ENCODE data around the gene TMEM9B. TPM values are rescaled to one million over a fixed set of nuclear protein-coding genes. Genes with fewer than 3 reads are reported as not detected.

Gene TMEM9B
- total and polyA plus RNA-seq, 8 donors = 12.8 to 39.4 (median 19.5) TPM

DNA sequence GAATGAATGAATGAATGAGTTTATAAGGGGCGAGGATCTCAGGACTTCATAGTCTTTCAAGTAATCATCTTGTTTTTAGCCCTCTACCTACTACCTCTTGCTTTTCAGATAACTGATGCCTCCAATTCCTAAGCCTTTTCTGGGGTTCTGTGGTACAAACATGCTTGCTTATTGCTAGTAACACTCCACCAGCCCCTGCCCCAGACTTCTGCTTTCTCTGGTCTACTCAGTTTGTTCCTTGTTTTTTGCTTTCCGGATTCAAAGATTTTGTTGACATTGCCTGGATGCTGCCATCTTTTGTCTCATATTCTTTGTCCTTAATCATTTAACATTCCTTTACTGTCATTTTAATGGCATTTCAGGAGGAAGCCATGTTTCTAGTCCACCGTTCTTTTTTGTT lies 8.9 kb upstream of the TMEM9B start:
- H3K4me1 ChIP-seq = no peaks in the 10 kb centered on the region
- DNase-seq (no peak), FAIRE-seq (no peak), ATAC-seq (no peak)
- H3K27me3 ChIP-seq = no peaks in the 10 kb centered on the region
- H3K27ac ChIP-seq = no peak overlapping the region
- H3K36me3 ChIP-seq = no peaks in the 10 kb centered on the region
- intact Hi-C loops (cut with DNase I) = no loop called here
- H3K4me3 ChIP-seq = no peak overlapping the region
- TF ChIP-seq, protein P1, sequence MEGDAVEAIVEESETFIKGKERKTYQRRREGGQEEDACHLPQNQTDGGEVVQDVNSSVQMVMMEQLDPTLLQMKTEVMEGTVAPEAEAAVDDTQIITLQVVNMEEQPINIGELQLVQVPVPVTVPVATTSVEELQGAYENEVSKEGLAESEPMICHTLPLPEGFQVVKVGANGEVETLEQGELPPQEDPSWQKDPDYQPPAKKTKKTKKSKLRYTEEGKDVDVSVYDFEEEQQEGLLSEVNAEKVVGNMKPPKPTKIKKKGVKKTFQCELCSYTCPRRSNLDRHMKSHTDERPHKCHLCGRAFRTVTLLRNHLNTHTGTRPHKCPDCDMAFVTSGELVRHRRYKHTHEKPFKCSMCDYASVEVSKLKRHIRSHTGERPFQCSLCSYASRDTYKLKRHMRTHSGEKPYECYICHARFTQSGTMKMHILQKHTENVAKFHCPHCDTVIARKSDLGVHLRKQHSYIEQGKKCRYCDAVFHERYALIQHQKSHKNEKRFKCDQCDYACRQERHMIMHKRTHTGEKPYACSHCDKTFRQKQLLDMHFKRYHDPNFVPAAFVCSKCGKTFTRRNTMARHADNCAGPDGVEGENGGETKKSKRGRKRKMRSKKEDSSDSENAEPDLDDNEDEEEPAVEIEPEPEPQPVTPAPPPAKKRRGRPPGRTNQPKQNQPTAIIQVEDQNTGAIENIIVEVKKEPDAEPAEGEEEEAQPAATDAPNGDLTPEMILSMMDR (IDR thresholded peaks at IDR 0.05) = no peak
- 60 to 67% methylated on average over 3 of the region's 3 CpGs for WGBS, 2 donors
- no peaks in the 10 kb centered on the region for H3K9me3 ChIP-seq

- no peaks in the 10 kb centered on the region for H3K36me3 ChIP-seq
- FAIRE-seq (no peak), ATAC-seq (no peak), DNase-seq (no peak)
- H3K4me1 ChIP-seq = no peaks in the 10 kb centered on the region
- no peak overlapping the region for H3K27ac ChIP-seq
- intact Hi-C loops (cut with DNase I) = no loop called here
- WGBS, 2 donors = 66 to 68% methylated on average over 1 of the region's 1 CpG
- no peak overlapping the region for H3K4me3 ChIP-seq
- no peaks in the 10 kb centered on the region for H3K9me3 ChIP-seq
- no peaks in the 10 kb centered on the region for H3K27me3 ChIP-seq
- TF ChIP-seq, protein P1 (IDR thresholded peaks at IDR 0.05) = no peak
Observed at GRCh38 chr11:8971924-8972316, 7.7 kb upstream of the TMEM9B start.

- Histone ChIP-seq H3K4me1 (no peaks in the 10 kb centered on the region), H3K9me3 (no peaks in the 10 kb centered on the region), H3K27ac (no peak overlapping the region), H3K4me3 (no peak overlapping the region), H3K36me3 (no peaks in the 10 kb centered on the region), H3K27me3 (no peaks in the 10 kb centered on the region)
- DNase-seq = no peak
- TF ChIP-seq, protein P1 (IDR thresholded peaks at IDR 0.05) = no peak
- ATAC-seq = no peak
- intact Hi-C loops (cut with DNase I) = no loop called here
- WGBS, 2 donors = 73 to 80% methylated on average over 2 of the region's 2 CpGs
- FAIRE-seq = no peak
Observed at GRCh38 chr11:8971196-8971923, 7.1 kb upstream of the TMEM9B start.

GRCh38 chr11:8967184-8967583 lies 2.9 kb upstream of the TMEM9B start:
- H3K4me1 ChIP-seq = peaks cover 0 to 10% (median 10%) of the 10 kb centered on the region in 3 donors
- H3K9me3 ChIP-seq = no peaks in the 10 kb centered on the region
- intact Hi-C loops (cut with DNase I) = no loop called here
- no peaks in the 10 kb centered on the region for H3K27me3 ChIP-seq
- FAIRE-seq (no peak), ATAC-seq (no peak), DNase-seq (no peak)
- H3K4me3 ChIP-seq = no peak overlapping the region
- TF ChIP-seq, protein P1 (IDR thresholded peaks at IDR 0.05) = no peak
- WGBS, 2 donors = 83 to 90% methylated on average over 8 of the region's 8 CpGs
- H3K36me3 ChIP-seq = no peaks in the 10 kb centered on the region
- H3K27ac ChIP-seq = no peak overlapping the region

All from pancreas (tissue), 10 donors.